KBM-7 (cell line): Measurements from ENCODE around the gene OR5AR1.
"Not testable (repeated sequence)": the region's sequence is repeated elsewhere in the genome, so short reads cannot be mapped to it uniquely, and the experiment has no call there.

ENCODE experiments used
- DNase-seq: peaks from one replicate; pipeline ENCODE4 v3.0.0-alpha.2; 2015
- in situ Hi-C: fragments of 300-500 bp; cut with MboI; formaldehyde crosslinking; loops from 2 replicates; pipeline ENCODE4 v1.14.3; 2020; ENCODE audit warnings: low sequenced_read_pairs, low pct_unique_long_range_greater_than_20kb, mixed read lengths

Gene OR5AR1

DNA sequence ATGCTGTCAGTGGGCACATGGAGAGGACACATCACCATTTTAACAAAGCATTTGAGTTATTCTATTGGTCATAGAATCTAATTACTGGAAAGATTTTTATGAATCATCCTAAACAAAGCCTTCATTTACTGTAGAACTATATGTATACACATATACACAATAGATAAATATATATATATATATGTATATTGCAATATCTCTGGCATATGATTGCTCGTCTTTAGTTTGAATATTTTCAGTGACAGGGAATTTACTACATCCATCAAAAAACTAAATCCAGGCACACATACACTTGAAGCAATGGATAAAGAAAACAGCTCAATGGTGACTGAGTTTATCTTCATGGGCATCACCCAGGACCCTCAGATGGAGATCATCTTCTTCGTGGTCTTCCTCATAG is at the start of gene OR5AR1:
TSS of gene OR5AR1 (plus strand) at position 301 of the 400 bp plus-strand sequence. CDS start at position 301, 0 bp downstream.
- in situ Hi-C loops = no loop called here
- DNase-seq = no peak

DNA sequence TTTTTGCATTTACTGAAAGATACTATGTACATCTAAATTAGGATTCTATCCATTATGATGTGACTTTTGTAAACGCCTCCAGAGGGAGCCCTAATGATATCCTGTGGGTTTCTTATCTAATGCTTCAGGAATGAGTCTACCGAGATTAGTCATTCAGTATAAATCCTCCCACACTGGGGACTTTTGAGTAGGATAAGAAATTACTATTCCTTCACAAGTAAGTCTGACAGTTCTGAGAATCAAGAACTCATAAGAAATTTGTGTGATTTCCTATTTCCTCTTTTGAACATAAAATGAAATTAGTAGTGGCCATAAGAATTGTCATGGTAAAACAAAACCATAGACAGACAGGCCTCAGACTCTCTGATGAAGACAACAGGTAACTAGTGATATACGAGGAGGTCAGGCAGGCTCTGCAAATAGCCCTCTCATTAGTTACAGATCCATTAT is 38.8 kb upstream of the OR5AR1 start:
- peak; percentile 28 for DNase-seq
- in situ Hi-C loops = no loop called here

DNA sequence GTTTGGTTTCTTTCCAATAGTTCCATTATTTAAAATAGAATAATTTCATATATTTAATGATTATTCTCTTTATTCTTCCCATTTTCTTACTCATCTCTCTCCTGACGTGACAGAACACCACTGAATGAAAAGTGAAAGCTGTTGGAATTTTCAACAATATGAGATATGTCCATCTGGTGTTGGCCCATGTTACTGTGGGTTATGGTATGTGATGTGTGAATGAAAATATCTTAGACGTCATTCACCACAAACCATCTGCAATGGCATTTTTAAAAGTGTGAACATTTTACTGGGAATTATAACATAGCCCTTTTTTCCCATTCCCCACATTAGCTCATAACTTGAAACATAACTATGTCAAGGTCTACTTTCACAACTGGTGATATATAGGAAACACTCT is 37.5 kb upstream of the OR5AR1 start:
- no peak for DNase-seq
- in situ Hi-C loops = no loop called here

DNA sequence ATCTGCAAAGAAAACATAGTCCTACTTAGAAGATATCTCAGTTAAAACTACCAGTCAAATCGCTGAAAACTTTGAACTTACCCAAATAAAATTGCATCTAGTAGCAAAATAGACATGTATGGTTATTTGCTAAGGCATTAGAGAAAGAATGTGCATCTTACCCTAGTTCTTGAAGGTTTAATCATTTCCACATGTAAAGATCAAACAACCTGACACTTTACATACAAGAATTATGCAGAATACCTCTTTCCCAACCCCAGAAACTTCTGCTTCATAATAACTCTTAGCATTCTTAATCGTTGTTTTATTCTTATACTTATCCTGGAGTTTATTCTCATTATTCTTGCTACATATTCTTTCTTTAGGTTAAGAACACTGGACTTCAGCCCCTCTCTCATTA is 31.2 kb upstream of the OR5AR1 start:
- in situ Hi-C loops = no loop called here
- no peak for DNase-seq

DNA sequence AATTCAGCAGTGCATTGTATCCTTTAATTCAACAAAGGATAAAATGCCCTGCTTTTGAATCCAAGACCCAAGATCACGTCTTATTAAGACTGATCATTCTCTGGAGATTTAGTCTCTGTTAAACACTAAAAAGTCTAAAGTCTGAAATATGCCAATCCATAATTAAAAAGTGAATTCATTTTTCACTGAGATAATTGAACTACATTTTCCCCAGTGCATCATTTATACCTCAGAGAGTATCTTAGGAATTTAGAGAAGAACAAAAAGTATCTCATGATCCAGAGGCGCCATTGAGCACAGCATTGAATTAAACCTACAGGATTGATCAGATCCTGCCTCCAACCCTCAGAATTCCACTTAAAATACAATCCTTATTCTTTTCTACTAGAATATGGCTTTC is 26.6 kb upstream of the OR5AR1 start:
- in situ Hi-C loops = no loop called here

DNA sequence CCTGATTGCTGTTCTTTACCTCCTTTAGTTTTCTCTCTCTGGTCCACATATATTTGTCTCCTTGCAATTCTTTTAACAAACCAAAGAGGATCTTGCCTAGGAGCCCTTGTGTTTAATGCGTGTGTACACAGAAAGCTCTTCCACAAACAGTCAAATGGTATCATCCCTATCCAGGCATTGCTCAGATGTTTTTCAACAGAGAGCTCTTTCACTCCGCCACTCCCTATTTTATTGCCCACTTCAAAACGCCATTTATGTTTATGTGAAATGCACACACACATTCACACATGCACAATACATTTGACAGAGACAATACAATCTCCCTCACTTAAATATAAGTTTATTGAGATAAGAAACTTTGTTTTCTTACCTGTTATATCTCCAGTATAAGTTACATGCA is 26.0 kb upstream of the OR5AR1 start:
- in situ Hi-C loops = no loop called here
- no peak for DNase-seq

More for the DNA sequence above, 26.6 kb upstream of the OR5AR1 start:
- DNase-seq = no peak

DNA sequence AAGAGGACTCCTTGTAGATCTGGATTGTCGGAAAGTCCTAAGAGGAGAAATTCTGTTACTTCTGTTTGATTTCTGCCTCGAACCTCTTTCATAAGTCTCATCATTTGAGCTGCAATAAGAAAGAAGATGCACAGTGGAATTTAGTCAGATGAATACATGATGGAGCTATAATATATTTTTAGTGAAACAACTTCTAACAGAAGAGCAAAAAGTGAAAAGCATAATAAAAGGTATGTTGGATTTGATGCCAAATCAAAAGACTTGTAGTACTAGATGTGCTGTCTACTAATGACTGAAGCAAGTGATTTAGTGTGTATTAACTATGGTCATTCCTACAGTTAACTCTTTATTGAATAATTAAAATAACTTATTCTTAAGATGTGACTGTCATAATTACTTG is 21.1 kb upstream of the OR5AR1 start, which contains the start of gene OR5AP2:
TSS of gene OR5AP2 (minus strand) at position 101 of the 400 bp plus-strand sequence. CDS start at position 101, 0 bp downstream.
- DNase-seq = no peak
- in situ Hi-C loops = no loop called here

DNA sequence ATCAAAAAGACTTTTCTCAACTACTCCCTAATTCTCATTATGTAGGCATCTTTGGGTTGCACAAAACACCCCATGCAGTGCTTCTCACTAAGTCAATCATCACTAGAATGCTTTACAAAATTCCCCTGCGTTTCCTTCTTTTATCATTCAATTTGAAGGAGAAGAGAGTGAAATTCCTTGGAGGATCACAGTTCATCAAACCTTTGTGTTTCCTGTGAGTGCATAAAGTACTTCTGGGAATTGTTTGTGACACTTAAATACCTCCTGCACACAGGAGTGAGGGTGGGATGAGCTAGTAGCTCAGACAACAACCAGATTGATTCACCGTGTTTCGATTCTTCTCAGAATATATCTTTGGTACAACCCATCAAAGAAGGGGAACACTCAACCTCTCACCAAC is 3.7 kb upstream of the OR5AR1 start:
- DNase-seq = no peak

DNA sequence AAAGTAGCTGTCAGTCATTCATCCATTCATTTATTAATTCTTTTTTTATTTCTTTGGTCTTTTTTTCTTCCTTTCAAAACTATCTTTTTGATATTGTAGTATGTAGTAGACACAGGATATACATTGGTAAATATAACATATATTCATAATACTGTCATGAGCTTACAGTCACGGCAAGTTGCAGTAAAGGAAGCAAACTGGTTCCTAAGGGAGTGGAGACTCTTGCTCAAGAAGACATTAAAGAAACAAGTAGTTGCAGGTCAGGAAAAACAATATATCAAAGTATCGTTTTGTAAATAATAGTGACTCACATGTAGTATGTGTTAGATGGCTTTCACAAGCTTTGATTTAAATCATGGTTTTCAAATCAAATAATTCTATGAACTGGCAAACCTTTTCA is 7.5 kb downstream of the OR5AR1 start:
- in situ Hi-C loops = no loop called here
- DNase-seq = no peak

More for the DNA sequence above, 3.7 kb upstream of the OR5AR1 start:
- in situ Hi-C loops = no loop called here

DNA sequence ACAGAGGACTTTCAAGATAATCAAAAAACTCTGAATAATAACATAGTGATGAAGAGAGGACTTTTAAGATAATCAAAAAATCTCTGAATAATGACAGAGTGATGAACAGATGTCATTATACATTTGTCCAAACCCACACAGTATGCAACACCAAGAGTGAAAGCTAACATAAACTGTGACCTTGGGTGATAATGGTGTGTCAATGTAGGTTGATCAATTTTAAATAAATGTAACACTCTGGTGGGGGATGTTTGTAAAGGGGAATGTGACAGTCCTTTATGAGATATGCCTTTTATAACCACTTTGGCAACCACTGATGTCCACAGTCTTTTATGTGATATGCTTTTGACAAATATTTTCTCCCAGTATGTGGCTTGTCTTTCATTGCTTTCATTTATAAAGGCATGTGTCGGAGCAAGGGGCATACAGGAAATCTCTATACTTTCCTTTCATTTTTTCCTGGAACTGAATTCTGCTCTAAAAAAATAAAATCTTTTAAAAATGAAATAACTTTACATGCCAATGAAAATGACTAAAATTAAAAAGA is 25.1 kb downstream of the OR5AR1 start:
- no peak for DNase-seq
- in situ Hi-C loops = no loop called here

DNA sequence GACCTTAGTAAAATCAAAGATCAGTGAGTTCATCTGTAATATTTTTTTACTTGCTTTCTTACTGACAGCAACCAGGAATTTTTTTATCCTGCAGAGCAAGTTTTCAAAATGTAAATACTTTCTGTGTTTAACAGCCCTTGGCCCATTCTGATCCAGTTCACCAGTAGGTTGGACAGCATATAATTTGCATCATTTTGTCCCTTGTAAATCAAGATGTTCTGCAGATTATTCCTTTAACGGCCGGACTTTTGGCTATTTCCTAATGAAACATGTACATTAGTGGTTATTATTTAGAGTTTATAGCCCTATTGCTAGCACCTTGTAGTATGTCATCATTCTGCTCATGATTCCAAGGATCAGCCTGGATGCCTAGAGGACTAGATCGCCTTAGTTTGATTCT is 27.7 kb downstream of the OR5AR1 start:
- in situ Hi-C loops, DNase-seq: not testable (repeated sequence)

DNA sequence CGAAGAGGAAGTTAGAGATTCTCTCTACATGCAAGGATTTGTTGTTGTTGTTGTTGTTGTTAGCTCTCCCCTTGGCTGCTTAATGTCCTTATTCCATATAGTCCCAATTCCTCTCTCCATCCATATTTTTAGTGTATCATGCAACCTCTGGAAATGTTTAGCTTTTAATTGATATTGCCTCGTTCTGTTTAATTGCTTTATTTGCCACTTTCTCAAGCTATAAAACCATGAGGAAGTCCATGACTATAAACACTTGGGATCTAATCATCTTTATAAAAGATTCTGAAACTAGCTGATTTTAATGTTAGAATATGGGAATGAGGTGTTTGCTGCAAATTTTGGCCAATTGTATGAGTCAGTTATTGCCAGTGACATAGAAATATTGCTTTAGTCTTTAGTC is 29.9 kb downstream of the OR5AR1 start:
- DNase-seq = no peak
- in situ Hi-C loops = no loop called here

DNA sequence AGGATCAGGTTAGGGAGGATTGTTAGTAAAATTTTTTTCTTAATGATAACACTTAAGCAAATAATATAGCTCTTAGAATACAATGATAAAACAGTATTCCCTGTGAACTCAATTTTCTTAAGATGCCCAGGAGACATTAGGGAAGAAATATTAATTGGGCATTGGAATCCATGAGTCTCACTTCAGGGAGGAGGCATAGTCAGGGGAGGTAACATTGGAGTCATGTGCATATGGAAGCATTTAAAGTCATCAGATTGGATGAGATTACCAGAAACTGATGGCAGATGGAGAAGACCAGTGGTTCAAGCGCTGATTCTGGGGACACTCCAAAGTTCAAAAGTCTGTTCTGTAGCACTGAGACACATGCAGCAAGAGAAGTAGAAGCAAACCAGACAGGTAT is 35.3 kb downstream of the OR5AR1 start, which contains the start of gene OR9G1:
TSS of gene OR9G1 (plus strand) at position 301 of the 400 bp plus-strand sequence. CDS start 1,293 bp downstream, outside the sequence.
- in situ Hi-C loops = no loop called here
- DNase-seq = no peak

DNA sequence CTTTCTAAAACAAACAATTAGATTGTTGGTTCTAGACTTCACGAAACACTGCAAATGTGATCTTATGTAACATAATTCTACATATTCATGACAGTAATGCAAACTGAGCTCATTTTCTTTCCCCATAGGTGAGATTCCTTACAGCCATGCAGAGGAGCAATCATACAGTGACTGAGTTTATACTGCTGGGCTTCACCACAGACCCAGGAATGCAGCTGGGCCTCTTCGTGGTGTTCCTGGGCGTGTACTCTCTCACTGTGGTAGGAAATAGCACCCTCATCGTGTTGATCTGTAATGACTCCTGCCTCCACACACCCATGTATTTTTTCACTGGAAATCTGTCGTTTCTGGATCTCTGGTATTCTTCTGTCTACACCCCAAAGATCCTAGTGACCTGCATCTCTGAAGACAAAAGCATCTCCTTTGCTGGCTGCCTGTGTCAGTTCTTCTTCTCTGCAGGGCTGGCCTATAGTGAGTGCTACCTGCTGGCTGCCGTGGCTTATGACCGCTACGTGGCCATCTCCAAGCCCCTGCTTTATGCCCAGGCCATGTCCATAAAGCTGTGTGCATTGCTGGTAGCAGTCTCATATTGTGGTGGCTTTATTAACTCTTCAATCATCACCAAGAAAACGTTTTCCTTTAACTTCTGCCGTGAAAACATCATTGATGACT is 36.9 kb downstream of the OR5AR1 start:
- in situ Hi-C loops = no loop called here
- DNase-seq = no peak

DNA sequence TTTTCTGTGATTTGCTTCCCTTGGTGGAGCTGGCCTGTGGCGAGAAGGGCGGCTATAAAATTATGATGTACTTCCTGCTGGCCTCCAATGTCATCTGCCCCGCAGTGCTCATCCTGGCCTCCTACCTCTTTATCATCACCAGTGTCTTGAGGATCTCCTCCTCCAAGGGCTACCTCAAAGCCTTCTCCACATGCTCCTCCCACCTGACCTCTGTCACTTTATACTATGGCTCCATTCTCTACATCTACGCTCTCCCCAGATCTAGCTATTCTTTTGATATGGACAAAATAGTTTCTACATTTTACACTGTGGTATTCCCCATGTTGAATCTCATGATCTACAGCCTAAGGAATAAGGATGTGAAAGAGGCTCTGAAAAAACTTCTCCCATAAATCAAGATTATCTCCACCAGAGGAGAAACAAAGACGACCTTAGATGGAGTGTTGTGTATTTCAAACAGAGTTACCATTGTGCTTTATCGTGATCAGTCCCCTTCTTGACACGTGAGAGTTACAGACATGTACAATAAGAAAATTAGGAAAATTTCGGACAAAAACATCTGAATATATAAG is 37.5 kb downstream of the OR5AR1 start:
- in situ Hi-C loops = no loop called here
- no peak for DNase-seq

DNA sequence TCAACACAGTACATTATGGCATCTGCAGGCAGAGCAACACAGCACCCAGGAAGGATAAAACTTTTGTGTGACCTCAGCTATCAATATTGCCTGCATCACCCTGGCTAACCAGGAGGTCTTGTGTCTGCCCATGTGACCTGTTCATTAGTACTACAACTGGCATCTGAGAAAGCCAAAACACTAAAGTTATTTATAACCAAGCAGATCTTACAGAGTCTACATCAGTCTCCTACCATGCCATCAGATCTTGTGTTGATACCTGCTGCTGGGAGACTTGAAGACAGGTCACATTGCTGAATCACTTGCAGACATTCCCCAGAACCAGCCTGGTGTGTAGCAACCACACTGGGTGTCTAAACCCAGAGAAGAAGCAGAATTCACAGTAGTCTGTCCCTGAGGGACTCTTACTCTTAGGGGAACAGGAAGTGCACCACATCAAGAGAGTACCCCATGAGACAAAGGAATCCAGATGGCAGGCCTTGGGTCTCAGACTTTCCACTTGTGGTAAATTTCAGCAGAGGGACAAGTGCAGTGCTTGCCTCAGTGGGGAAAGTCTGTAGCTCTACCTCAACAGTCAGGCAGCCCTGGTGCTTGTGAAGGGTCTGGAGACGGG is 42.4 kb downstream of the OR5AR1 start:
- DNase-seq = no peak
- in situ Hi-C loops = no loop called here

DNA sequence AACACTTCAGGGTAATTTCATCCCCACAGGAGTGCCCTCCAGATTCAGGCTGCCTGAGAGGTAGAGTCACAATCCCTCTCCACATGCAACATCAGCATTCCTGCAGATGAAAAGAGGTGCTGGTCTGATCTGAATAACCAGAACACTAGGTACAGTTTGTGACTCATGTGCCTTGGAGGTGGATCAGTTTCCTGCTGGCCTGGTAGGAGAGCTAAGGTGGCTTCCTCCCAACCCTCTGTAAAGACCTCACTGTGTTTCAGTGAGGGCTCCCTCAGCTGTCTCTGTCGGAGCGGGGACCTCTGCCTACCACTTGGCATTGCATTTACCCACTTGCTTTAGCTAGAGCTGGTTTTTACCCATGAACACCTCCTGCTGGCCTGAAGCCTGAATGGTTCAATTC is 43.0 kb downstream of the OR5AR1 start:
- DNase-seq = no peak
- in situ Hi-C loops = no loop called here

DNA sequence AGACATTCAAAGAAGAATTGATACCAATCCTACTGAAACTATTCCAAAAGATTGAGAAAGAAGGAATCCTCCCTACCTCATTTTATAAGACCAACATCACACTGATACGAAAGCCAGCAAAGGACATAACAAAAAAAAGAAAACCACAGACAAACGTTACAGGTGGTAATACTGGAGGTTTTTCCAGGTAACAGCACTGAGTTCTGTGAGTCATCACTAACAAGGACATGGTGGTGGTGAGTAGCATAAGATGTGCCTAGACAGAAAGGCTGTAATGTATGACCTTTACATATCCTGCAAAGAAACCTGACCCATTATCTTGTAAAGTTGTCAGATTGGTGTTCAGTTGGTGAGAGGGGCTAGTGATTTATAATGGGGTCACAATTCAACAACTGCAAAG is 50.7 kb downstream of the OR5AR1 start:
- in situ Hi-C loops = no loop called here
- no peak for DNase-seq
